Peyer's patch (tissue), 4 donors: Measurements from ENCODE around the gene SLITRK4. TPM values are rescaled to one million over a fixed set of nuclear protein-coding genes. Genes with fewer than 3 reads are reported as not detected.

Experiments used
- DNase-seq, 3 donors: peaks; one replicate each; pipeline ENCODE4 v3.0.0-alpha.2; 2017 to 2019
- H3K27ac ChIP-seq, 4 donors: fragments of 200-600 bp; sonication (generic); one replicate each; pipeline ENCODE4 v1.5.1; 2016 to 2019
- H3K27me3 ChIP-seq, 2 donors: fragments of 200-600 bp; sonication (generic); one replicate each; pipeline ENCODE4 v1.5.1; 2019
- H3K36me3 ChIP-seq, 3 donors: fragments of 200-600 bp; sonication (generic); one replicate each; pipeline ENCODE4 v1.5.1; 2016 to 2019
- H3K4me1 ChIP-seq, 4 donors: fragments of 200-600 bp; sonication (generic); one replicate each; pipeline ENCODE4 v1.5.1; 2016 to 2019
- H3K4me3 ChIP-seq, 4 donors: fragments of 200-600 bp; sonication (generic); 1 replicate in 3 of 4; 2 replicates in 1 of 4; pipeline ENCODE4 v1.5.1; 2016 to 2019; ENCODE audit warnings: mild to moderate bottlenecking in 1 of 4
- H3K9me3 ChIP-seq, 4 donors: fragments of 200-600 bp; sonication (generic); one replicate each; pipeline ENCODE4 v1.5.1; 2016 to 2019; ENCODE audit warnings: mild to moderate bottlenecking in 1 of 4
- CTCF ChIP-seq, 6 experiments: fragments of 450-650 bp in 4 of 6; fragments of 200-600 bp in 2 of 6; sonication (generic) in 1 of 6; IDR thresholded peaks; one replicate each; pipeline ENCODE4 v1.5.1; 2017 to 2019; ENCODE audit warnings: antibody characterized with exemption in 6 of 6, mild to moderate bottlenecking in 3 of 6, moderate library complexity in 1 of 6
- POLR2A ChIP-seq, 2 donors: fragments of 450-650 bp; IDR thresholded peaks; one replicate each; pipeline ENCODE4 v1.5.1; 2017; ENCODE audit warnings: antibody characterized with exemption in 2 of 2, mild to moderate bottlenecking in 2 of 2, moderate library complexity in 2 of 2
- total RNA-seq, 4 donors: library from RNA; depleted of rRNA; stranded (reverse); fragments of >200 nt; gene quantifications; one replicate each; pipeline ENCODE4 v1.1.0, GENCODE V29; 2016

SLITRK4 gene
- total RNA-seq, 4 donors from 2014 or later: 0.28 to 1.2 TPM; not detected in 2

- Histone ChIP-seq H3K27ac (no peak overlapping the region), H3K9me3 (no peaks in the 10 kb centered on the region), H3K36me3 (no peaks in the 10 kb centered on the region), H3K4me3 (no peak overlapping the region), H3K27me3 (no peaks in the 10 kb centered on the region), H3K4me1 (no peaks in the 10 kb centered on the region)
- DNase-seq: no peak
- TF ChIP-seq POLR2A (IDR thresholded peaks at IDR 0.05) (no peak), CTCF (IDR thresholded peaks at IDR 0.05) (no peak)
Observed at GRCh38 chrX:143615851-143616250, 20.1 kb downstream of the SLITRK4 start.

GRCh38 chrX:143601809-143602208, 34.1 kb downstream of the SLITRK4 start:
- Histone ChIP-seq H3K27me3 (no peaks in the 10 kb centered on the region), H3K36me3 (no peaks in the 10 kb centered on the region), H3K4me1 (no peaks in the 10 kb centered on the region), H3K4me3 (no peak overlapping the region), H3K9me3 (no peaks in the 10 kb centered on the region), H3K27ac (no peak overlapping the region)
- DNase-seq: no peak
- TF ChIP-seq CTCF (IDR thresholded peaks at IDR 0.05): no peak
- no peak for TF ChIP-seq POLR2A (IDR thresholded peaks at IDR 0.05)

GRCh38 chrX:143581240-143581639, 54.7 kb downstream of the SLITRK4 start:
- DNase-seq: no peak
- H3K9me3 ChIP-seq: no peaks in the 10 kb centered on the region
- H3K27ac ChIP-seq: no peak overlapping the region
- no peaks in the 10 kb centered on the region for H3K36me3 ChIP-seq
- TF ChIP-seq POLR2A (IDR thresholded peaks at IDR 0.05) (no peak), CTCF (IDR thresholded peaks at IDR 0.05) (no peak)
- H3K4me3 ChIP-seq: no peak overlapping the region
- H3K27me3 ChIP-seq: no peaks in the 10 kb centered on the region
- H3K4me1 ChIP-seq: no peaks in the 10 kb centered on the region

GRCh38 chrX:143580266-143580665, 55.6 kb downstream of the SLITRK4 start:
- Histone ChIP-seq H3K9me3 (no peaks in the 10 kb centered on the region), H3K4me3 (no peak overlapping the region), H3K27me3 (no peaks in the 10 kb centered on the region), H3K36me3 (no peaks in the 10 kb centered on the region), H3K27ac (no peak overlapping the region), H3K4me1 (no peaks in the 10 kb centered on the region)
- no peak for TF ChIP-seq CTCF (IDR thresholded peaks at IDR 0.05)
- no peak for TF ChIP-seq POLR2A (IDR thresholded peaks at IDR 0.05)
- no peak for DNase-seq

Other genes with a start within 250 kb of the SLITRK4 start
- not detected for gene SPANXN3, start 118.6 kb downstream of the SLITRK4 start, total RNA-seq
- not detected for gene SPANXN2, start 84.7 kb upstream of the SLITRK4 start, total RNA-seq
- gene UBE2NL, start 248.0 kb upstream of the SLITRK4 start, total RNA-seq: not detected